SIG-M5 treated with dmso at 0.1 percent for 504 hours (cell line): ENCODE measurements around the gene MIER1.
A peak's percentile ranks its signal among the peaks of the same experiment; 100 is the strongest.
"Not testable (repeated sequence)": the region's sequence is repeated elsewhere in the genome, so short reads cannot be mapped to it uniquely, and the experiment has no call there.

ENCODE experiments used
- DNase-seq: peaks from one replicate; lab custom pipeline; 2025; ENCODE audit not compliant: unreplicated experiment; lab: John Stamatoyannopoulos, UW

Gene MIER1

DNA sequence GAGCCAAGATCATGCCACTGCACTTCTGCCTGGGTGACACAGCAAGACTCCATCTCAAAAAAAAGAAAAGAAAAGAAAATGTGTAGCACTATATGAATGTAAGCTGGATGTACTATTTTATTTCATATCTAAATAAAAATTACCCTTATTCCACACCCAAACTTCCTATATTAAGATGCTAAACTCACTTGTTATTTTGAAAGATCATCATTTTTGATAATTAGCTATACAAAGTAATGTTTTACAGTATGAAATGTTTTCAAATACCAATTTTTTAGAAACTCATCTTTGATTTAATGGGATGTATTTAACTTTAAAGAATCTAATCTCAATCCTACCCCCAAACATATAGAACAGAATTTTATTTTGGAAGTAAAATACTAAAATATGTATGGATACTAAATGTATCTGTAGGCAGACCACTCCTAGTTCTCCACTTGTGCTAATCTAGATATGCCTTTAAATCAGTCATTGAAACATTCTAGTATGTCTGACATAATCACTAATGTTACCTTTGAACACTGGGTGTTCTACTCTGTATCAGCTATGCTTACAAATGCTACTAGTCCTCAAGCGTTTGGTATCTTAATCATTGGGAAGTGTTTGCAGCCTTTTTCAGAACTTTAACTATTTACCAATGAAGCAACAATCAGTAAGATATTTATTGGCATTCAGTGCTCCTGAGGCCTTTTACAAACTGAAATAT, 12.9 kb downstream of the MIER1 start:
- DNase-seq = no peak

DNA sequence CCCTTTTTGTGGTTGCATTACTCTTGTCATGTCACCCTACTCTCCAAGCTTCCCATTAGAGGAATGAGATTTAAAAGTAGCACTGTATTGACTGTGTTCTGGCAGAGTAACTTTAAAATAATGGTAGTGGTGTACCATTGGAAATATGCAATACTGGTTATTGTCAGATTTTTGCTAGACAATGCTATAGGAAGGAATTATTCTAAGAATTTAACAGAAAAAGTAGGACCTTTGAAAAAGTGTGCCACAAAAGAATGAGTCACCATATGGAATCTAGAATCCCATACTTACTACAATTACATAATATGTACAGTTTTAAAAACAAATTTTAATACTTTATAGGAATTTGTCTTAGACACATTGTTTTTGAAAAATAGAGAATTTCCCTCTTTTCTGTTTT, 13.8 kb downstream of the MIER1 start:
- DNase-seq = peak; percentile 40

DNA sequence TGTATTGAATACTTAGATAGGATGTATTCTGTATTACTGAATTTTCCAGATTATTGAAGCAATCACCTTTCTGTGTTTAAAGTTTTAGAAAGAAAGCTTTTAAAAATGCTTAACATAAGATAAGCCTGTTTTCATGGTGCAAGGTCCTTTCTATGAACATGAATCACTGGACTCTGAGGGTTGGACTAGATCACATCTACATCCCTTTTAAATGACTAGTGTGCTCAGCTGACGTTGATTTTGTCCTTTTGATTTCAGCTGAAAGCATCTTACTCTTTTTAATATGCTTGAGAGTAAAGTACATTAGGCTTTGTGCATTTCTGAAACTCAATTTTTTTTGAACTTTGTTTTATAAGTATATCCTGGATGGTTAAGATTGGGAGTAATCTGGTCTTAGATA, 16.2 kb downstream of the MIER1 start:
- no peak for DNase-seq

DNA sequence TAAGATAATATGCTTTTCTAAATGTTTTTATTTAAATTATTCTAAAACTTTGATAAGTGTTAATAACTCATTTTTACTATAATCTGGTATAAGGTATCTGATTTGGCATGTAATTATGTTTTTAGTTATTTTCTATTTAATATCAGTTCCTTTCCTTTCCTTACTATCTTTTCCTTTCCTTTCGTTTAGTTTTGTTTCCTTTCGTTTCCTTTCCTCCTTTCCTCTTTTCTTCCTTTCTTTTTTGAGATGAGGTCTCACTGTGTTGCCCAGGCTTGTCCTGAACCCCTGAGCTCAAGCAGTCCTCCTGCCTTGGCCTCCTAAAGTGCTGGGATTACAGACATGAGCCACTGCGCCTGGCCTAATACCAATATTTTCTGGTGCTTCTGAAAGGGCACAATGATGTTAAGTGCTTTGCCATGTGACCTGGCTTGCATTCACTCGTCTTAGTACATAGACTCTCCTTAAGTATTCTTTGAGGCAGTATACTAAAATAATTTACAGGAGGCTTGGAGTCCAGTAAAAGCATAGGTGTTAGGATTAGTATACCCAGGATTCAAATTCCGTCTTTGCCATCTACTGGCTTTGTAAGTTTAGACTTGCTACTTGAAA, 18.7 kb downstream of the MIER1 start:
- no peak for DNase-seq

- DNase-seq = peak; percentile 1
Observed at GRCh38 chr1:66944330-66945274, 19.8 kb downstream of the MIER1 start.

GRCh38 chr1:66945316-66945715, 20.5 kb downstream of the MIER1 start:
- DNase-seq = no peak

DNA sequence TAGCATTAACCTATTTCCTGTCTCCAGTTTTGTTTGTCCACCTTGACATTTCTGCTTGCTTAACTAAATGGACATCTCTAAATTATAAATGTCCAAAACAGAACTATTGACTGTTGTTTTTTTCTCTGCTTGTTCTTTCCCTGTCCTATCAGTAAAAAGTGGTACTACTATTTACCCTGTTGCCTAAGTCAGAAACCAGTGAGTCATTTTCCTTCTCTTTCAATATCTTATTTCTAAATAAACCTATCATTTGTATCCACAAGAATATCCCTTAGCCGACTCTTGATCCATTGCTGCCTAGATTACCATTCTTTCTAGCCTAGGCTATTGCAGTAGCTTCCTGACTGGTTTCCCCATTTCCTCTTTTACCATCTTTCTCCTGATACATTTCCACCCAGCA, 22.5 kb downstream of the MIER1 start:
- peak; percentile 15 for DNase-seq

DNA sequence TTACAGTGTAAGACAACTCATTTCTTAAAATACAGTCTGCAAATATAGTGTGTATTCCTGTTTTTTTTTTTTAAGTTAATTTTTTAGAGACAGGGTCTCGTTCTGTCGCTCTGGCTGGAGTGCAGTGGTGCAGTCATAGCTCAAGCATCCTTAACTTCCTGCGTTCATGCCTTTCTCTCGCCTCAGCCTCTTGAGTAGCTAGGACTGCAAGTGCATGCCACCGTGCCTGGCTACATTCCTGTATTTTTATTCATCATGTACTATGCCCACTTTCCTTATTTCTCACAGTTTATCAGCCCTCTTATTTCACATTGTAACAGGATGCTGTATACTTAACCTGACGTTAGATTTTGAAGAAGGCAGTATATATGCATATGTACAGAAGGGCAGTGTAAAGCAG, 26.7 kb downstream of the MIER1 start:
- no peak for DNase-seq

DNA sequence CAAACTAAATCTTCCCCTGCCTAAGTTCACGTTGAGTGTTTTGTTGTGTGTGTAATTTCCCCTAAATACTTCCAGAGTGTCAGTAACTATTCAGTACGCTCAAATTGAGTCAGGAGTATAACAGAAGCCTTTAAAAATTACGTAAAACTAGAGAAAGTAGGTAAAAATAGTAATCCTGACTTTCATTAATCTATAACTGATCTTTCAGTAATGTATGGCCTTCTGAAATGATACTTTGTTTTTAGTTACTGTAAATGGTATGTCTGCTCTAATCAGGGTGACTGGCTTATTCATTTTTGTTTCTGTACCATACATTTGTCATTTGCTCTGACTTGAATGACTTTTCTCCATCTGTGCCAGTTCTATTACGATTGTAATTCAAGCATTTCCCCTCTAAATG, 29.4 kb downstream of the MIER1 start:
- no peak for DNase-seq

GRCh38 chr1:66957938-66958337, 33.1 kb downstream of the MIER1 start:
- DNase-seq = no peak

DNA sequence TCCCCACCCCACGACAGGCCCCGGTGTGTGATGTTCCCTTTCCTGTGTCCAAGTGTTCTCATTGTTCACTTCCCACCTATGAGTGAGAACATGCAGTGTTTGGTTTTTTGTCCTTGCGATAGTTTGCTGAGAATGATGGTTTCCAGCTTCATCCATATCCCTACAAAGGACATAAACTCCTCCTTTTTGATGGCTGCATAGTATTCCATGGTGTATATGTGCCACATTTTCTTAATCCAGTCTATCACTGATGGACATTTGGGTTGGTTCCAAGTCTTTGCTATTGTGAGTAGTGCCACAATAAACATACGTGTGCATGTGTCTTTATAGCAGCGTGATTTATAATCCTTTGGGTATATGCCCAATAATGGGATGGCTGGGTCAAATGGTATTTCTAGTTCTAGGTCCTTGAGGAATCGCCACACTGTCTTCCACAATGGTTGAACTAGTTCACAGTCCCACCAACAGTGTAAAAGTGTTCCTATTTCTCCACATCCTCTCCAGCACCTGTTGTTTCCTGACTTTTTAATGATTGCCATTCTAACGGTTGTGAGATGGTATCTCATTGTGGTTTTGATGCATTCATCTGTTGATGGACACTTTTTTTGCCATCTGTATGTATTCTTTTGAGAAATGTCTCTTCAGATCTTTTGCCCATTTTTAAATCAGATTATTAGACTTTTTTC, 41.5 kb downstream of the MIER1 start:
- not testable (repeated sequence) for DNase-seq

- no peak for DNase-seq
Observed at GRCh38 chr1:66968574-66968973, 43.8 kb downstream of the MIER1 start.

DNA sequence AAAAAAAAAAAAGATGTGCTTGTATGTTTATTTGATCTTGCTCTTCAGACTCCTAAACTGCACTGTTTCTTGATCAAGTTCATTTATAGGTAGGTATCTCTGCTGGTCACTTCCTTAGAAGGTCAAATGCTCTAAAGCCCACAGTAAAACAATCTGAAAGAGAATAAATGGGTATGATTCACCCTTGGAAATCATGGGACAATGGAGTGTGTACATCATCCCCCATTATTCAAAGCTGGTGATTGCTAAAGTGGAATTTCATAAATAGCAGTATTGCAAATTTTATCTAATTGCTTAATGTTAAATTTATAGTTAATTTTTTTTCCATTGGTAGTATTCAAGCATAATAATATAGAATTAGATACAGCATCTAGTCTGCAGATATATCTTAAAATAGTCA, 53.4 kb downstream of the MIER1 start:
- DNase-seq = no peak

GRCh38 chr1:66979621-66980020, 54.8 kb downstream of the MIER1 start:
- DNase-seq = not testable (repeated sequence)

DNA sequence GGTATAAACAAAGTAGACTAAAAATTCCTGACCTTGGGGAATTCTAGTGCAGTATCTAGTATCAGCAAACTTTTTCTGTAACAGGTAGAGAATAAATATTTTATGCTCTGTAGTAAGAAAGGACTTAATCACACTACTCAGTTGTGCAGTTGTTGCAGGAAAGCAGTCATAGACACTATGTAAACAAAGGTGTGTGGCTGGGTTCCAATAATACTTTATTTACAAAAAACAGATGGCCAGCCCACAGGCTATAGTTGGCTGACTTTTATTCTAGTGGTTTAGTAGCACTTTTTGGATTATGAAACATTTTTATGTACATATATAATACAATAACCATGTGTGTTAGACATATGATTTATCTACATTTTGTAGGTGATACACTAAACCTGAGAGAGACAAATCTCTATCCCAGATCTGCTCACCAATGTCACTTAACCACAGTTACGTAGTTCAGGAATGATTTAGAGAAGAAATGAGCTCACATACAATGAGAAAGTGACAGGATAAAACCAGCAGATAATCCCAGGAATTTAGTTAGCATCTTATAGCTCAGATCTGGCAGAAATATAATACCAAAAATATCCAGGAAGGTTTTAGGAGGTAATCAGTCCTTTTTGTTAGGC, 56.1 kb downstream of the MIER1 start:
- no peak for DNase-seq

- DNase-seq = no peak
Observed at GRCh38 chr1:66981679-66982078, 56.9 kb downstream of the MIER1 start.

DNA sequence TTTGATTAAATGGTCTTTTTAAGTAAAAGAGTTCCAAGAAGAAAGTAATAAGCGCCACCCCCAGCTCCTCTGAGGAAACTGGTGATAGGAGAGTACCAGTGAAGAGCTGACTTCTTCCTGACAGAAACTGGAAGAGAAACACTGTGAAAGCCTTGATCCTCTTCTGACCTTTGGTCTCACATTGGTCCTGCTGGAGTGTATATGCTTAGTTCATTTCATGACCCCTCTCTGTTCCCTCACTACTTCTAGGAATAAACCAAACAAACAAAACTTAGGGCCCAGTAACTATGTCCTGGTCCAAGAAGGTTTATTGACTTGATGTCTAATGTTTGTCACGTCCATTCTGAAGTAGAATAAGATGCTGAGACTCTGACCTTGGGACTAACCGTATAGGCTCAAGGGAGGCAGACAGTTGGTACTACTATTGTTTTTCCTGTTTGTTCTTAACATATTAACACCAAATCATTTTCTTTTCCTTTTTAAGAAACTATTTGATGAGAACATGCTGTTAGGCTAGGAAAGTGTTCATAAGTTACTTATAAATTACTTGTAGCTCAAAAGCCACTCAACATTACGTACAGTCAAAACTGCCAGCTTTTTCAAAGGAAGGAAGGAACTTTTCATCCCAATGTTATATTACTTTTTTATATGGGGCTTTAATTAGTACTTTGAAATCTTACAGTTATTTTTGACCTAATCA, 57.9 kb downstream of the MIER1 start:
- DNase-seq = no peak

DNA sequence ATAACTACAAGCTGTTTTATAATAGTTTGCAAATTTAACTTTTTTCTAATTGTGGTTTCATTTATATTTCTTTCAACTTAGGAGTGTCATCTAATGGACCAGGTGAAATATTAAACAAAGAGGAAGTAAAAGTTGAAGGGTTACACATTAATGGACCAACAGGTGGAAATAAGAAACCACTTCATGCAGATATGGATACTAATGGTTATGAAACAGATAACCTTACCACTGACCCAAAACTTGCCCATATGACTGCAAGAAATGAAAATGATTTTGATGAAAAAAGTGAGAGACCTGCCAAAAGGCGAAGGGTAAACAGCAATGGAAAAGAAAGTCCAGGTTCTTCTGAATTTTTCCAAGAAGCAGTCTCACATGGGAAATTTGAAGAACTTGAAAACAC, 59.7 kb downstream of the MIER1 start:
- DNase-seq = no peak

GRCh38 chr1:66985835-66986234, 61.0 kb downstream of the MIER1 start:
- DNase-seq = no peak

DNA sequence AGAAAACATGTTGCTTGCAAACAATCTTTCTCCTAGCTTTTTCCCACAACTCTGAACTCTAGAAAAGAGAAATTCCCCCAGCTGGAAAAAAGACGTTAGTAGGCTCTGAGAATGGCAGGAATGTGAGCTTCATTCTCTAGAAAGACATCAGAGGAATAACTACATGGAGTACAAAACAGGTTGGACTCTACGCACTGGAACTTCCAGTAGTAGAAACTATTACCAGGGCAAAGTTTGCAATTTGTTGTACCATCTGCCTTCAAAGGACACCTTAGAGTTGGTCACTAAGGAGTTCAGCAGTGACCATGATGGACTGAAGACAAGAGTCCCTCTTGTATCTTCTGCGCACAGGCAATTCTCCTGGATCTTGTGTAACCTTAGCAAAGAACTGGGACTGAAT, 68.3 kb downstream of the MIER1 start:
- no peak for DNase-seq
